PC-9 (cell line): ENCODE results near the gene UNC13C.

Experiments
- CTCF ChIP-seq: fragments of 200-600 bp; sonication (generic); conservative IDR thresholded peaks from 2 replicates; pipeline ENCODE4 v1.6.1; 2017; ENCODE audit warnings: mixed run types, antibody characterized with exemption, mild to moderate bottlenecking, moderate library complexity
- EZH2 ChIP-seq: fragments of 200-600 bp; sonication (generic); IDR thresholded peaks from 2 replicates; pipeline ENCODE4 v1.8.0; 2017; ENCODE audit warnings: antibody characterized with exemption, low read depth

GRCh38 chr15:54550954-54551353, 572.7 kb downstream of the UNC13C start:
- TF ChIP-seq CTCF: no peak
- no peak for TF ChIP-seq EZH2
